B cell (primary cell): ENCODE data around the gene LAMC3.

Experiments used
- CTCF ChIP-seq: fragments of 200-600 bp; IDR thresholded peaks from one replicate; pipeline ENCODE4 v1.8.0; 2022; ENCODE audit warnings: antibody characterized with exemption, mild to moderate bottlenecking
- EZH2 ChIP-seq: IDR thresholded peaks from 2 replicates; pipeline ENCODE4 v1.6.1; 2012; ENCODE audit warnings: borderline replicate concordance, low read depth, mild to moderate bottlenecking, moderate library complexity, low read length; ENCODE audit not compliant: insufficient read depth, poor library complexity, severe bottlenecking

GRCh38 chr9:131020388-131020787 lies 11.4 kb downstream of the LAMC3 start:
- no peak for TF ChIP-seq CTCF
- no peak for TF ChIP-seq EZH2
